Activated CD4-positive, alpha-beta T cell treated with anti-CD3 and anti-CD28 coated beads for 24 hours (primary cell): ENCODE results near the gene SNX18.

Source experiments
- DNase-seq, 2 donors: peaks; one replicate each; pipeline ENCODE4 v3.0.0-alpha.2; 2020; ENCODE audit warnings: low read depth in 2 of 2

SNX18 gene

DNA sequence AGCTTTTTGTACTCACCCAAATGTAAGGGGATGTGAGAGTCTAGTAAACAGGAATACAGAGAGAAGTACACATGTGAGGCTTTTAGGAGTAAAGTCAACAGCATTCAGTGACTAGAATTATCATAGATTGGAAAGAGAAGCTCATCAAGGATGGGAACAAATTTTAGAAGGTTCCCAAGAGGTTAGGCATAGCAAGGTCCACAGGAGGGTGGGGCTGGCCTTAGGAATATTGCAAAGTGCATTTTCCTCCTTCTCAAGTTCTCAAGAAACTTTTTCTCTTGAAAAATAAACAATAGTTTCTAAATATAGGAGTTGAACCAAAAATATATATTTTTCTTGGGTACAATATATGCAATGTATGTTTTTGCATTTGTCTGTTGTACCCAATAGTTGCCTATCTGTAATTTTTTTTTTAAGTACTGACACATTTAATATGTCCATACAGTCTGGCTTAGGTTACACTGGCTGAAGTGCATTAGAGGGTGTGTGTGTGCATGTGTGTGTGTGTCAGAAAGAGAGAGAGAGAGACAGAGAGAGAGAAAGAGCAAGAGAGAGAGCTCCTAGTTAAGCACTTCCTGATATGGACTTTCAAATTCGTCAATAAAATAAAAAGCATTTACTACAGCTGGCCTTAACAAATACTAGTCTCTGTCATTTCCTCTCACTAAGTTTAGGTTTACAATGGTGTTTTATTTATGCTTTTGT, 62.2 kb downstream of the SNX18 start:
- no peak for DNase-seq

DNA sequence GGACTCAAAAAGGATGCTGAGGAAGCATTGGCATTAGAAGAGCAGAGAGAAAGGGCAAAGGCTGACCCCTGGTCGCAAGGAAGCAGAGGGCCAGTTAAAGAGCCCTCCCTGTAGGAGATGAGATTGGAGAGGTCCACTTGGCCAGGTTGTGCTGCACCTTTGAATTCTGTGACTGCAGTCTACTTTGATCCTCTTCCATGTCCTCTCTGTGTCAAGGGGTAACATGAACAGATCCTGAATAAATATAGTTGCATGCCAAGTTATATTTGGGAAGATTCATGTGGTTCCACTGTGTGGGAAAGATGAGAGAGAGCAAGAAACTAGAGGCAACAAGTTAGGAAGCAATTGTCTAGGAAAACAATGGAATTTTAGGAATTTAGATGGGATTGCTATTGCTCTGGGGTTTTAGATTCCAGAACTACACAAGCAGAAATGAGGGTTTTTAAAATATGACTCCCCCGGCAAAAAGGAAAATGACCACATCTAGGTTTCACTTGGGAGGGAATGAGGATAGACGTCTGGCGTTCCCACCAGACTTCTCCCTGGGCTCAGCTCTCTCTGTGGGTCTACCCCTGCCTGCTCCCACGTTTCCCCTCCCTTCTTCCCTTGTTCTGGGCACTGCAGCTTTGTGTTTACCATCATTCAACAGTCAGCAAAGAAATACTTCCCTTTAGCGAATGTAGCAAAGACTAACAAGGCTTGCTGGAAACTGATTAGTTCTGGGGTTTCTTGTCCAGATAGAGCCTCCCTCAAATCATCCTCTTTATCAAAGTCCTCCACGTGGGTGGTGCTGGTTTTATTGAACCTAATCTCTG, 63.6 kb downstream of the SNX18 start:
- no peak for DNase-seq

DNA sequence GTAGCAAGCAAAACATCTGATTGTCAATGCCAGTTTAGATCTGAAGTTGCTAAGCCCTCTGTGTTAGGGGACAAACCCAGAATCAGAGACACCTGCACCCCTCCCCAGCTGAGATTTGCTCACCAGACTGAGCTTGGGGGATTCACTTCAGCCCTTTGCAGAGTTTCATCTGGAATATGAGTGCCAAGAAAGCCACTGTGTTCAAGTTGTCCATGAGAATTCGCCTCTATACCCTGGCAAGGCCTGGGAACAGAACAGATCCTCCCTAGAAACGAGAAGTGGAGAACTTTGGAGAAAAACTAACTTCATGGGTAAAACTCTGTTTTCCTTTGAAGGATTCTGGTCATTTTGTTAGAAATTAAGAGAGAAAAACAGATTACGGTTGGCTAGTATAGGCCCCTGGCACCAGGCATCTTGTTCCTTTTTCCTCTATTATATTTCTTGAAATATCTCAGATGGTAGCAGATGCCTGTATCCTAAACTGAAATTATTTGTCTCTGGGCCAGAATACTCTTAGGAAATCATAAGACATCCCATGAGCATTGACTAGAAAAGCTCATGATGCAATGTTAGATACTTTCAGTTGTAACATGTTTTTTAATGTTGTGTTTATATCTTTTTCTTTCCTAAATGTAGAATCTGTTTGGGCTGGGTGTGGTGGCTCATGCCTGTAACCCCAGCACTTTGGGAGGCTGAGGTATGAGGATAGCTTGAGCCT, 64.4 kb downstream of the SNX18 start:
- no peak for DNase-seq

DNA sequence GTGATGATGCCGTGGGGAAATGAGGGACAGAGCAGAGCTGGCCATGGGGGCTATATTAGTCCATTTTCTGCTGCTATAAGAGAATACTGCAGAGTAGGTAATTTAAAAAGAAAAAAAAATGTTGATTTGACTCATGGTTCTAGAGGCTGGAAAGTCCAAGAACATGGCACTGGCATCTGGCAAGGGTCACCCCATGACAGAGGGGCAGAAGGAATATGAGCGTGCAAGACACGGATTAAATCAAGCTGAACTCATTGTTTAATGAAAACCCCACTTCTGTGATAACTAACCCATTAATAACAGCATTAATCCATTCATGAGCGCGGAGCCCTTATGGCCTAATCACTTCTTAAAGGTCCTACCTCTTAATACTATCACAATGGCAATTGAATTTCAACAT, 68.8 kb downstream of the SNX18 start:
- DNase-seq, result no peak

DNA sequence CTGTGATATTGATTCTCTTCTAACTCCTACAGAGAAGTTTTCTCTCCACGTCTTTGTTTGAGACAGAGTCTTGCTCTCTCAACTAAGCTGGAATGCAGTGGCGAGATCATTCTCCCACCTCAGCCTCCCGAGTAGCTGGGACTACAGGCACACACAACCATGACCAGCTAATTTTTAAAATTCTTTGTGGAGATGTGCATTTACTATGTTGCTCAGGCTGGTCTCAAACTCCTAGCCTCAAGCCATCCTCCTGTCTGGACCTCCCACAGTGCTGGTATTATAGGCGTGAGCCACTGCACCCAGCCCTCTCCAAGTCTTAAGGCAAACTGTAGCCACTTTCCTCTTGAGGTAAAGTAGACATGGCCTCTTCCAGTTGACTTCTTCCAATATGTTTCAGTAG, 72.2 kb downstream of the SNX18 start:
- DNase-seq, result no peak

DNA sequence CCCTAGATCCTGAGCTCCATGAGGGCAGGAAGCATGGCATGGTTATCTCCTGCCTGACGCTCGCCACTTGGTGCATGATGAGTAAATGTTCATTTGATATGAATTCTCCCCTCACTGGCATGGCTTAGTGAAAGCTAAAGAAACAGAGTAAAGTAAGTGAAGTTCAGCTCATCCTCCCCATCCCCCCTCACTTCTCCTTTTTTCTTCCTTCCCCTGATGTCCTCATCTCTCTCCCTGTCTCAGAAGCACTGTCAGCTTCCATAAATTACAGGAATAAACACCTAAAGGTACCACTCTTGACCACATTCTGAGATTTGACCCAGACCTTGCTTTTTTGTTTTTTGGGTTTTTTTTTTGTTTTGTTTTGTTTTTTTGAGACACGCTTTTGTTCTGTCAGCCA, 73.3 kb downstream of the SNX18 start:
- no peak for DNase-seq

DNA sequence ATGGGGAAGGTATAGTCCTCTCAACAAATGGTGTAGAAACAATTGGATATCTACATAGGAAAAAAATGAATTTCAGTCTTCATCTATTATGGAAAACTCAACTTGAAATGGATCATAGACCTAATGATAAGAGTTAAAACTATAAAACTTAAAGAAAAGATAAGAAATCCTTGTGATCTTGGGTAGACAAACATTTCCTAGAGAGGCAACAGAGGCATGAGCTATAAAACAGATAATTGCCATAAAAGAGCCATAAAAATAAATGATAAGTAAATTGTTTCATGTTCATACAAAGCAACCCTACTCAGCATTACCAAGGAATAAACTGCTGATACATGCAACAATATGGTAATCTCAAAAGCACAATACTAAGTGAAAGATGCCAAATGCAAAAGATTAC, 76.2 kb downstream of the SNX18 start:
- no peak for DNase-seq

DNA sequence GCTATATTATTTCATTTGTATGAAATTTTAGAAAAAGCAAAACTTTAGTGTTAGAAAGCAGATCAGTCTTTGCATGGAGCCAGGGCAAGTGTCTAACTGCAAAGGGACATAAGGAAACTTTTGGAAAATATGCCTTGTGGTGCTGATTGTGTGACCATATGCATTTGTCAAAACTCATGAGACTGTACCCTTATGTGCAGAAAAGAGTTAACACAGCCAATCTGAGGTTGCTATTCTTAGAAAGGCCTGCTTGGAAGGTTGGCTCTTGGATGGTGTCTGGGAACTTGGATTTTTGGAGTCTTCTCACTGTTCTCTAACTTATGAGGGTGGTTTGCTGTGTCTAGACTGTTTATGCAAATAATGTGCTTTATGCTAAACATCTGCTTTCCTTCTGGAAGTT, 76.6 kb downstream of the SNX18 start:
- DNase-seq, result no peak

DNA sequence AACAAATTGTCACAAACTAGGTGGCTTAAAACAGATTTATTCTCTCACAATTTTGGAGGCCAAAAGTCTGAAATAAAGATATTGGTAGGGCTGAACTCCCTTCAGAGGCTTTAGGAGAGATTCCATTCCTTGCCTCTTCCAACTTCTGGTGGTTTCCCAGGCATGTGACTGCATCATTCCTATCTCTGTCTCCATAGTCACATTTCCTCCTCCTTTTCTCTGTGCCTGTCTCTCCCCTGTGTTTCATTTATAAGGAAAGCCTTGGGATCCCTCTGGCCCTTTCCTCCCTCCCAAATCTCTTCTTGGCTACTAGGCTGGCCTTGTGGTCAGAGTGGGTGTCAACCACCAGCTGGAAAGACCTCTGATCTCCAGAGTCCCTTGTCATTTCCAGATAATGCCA, 78.2 kb downstream of the SNX18 start:
- no peak for DNase-seq
